ENCODE measurements around the gene DUSP21. TPM values are rescaled to one million over a fixed set of nuclear protein-coding genes. Genes with fewer than 3 reads are reported as not detected.

The DUSP21 gene
- total and polyA plus RNA-seq, 10 of the 15 experiments (the other 5 are each of a cell fraction or from before 2014, with no cell fraction given), result not detected

- no peak for TF ChIP-seq IRF5 (IDR thresholded peaks at IDR 0.05; ENCODE audit: borderline replicate concordance)
- no peak for TF ChIP-seq E2F8 (IDR thresholded peaks at IDR 0.05; ENCODE audit: low read depth, partially characterized antibody)
- no peak for TF ChIP-seq ZNF24 (IDR thresholded peaks at IDR 0.05)
- TF ChIP-seq REST (IDR thresholded peaks at IDR 0.05; ENCODE audit: low read depth, low read length), result no peak
- TF ChIP-seq ASH2L (IDR thresholded peaks at IDR 0.05; ENCODE audit: borderline replicate concordance, low read depth), result no peak
- TF ChIP-seq SRF (IDR thresholded peaks at IDR 0.05; ENCODE audit: low read depth in 2 of 2, low read length in 2 of 2), result no peak
- no peak for TF ChIP-seq ZNF592 (IDR thresholded peaks at IDR 0.05)
- TF ChIP-seq E4F1 (IDR thresholded peaks at IDR 0.05; ENCODE audit: borderline replicate concordance, partially characterized antibody), result no peak
- no peak for TF ChIP-seq SMAD1 (IDR thresholded peaks at IDR 0.05; ENCODE audit: low read depth, partially characterized antibody)
Measured at GRCh38 chrX:44842550-44843317, 1.1 kb upstream of the DUSP21 start (continued).
